ENCODE results near the gene TMEM61.

DNA sequence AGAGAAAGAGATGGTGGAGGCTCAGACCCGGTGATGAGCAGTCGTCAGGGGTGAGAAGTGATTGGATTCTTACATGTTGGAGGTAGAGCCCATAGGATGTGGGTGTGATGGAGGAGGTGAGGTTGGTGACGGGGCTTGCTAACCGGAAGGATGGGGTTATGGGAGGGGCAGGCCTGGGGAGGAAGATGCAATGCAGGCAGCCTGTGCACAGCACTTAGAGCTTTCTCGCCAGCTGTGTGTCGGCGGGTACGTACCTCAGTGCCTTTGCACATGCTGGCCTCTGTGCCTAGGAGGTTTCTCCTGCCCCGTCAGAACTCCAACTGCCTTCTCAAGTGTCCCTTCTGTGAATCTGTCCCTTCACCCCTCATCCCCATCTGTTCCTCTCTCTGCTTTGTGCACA is 15.4 kb downstream of the TMEM61 start:
- TF ChIP-seq, protein P1, sequence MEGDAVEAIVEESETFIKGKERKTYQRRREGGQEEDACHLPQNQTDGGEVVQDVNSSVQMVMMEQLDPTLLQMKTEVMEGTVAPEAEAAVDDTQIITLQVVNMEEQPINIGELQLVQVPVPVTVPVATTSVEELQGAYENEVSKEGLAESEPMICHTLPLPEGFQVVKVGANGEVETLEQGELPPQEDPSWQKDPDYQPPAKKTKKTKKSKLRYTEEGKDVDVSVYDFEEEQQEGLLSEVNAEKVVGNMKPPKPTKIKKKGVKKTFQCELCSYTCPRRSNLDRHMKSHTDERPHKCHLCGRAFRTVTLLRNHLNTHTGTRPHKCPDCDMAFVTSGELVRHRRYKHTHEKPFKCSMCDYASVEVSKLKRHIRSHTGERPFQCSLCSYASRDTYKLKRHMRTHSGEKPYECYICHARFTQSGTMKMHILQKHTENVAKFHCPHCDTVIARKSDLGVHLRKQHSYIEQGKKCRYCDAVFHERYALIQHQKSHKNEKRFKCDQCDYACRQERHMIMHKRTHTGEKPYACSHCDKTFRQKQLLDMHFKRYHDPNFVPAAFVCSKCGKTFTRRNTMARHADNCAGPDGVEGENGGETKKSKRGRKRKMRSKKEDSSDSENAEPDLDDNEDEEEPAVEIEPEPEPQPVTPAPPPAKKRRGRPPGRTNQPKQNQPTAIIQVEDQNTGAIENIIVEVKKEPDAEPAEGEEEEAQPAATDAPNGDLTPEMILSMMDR (IDR thresholded peaks at IDR 0.05) = no peak
- TF ChIP-seq POLR2A (IDR thresholded peaks at IDR 0.05) (no peak), POLR2AphosphoS5 (IDR thresholded peaks at IDR 0.05) (no peak)

Measured in stomach (tissue), 4 donors.